Mesenchymal stem cell (in vitro differentiated cells and primary cell): Measurements from ENCODE around the gene ZNF598.

ENCODE experiments used
- DNase-seq: peaks from one replicate; pipeline ENCODE4 v3.0.0-alpha.2; 2013
- H2AFZ ChIP-seq: one replicate; pipeline ENCODE4 v1.6.1; 2013; ENCODE audit warnings: low read depth, mild to moderate bottlenecking, control low read depth, inconsistent platforms, low read length, moderate library complexity
- H2AK5ac ChIP-seq: 2 replicates; pipeline ENCODE4 v1.6.1; 2013; ENCODE audit warnings: low read length, moderate library complexity, mild to moderate bottlenecking, inconsistent platforms; ENCODE audit not compliant: severe bottlenecking
- H2BK120ac ChIP-seq: one replicate; pipeline ENCODE4 v1.6.1; 2013; ENCODE audit warnings: low read depth, mild to moderate bottlenecking, inconsistent platforms, low read length, moderate library complexity
- H2BK12ac ChIP-seq, 2 experiments: one replicate each; pipeline ENCODE4 v1.6.1; 2013; ENCODE audit warnings: inconsistent platforms in 2 of 2, low read length in 2 of 2, mild to moderate bottlenecking in 2 of 2, moderate library complexity in 2 of 2, control low read depth in 1 of 2
- H2BK15ac ChIP-seq: one replicate; pipeline ENCODE4 v1.6.1; 2013; ENCODE audit warnings: mild to moderate bottlenecking, low read depth, inconsistent platforms; ENCODE audit not compliant: poor library complexity, severe bottlenecking
- H2BK5ac ChIP-seq: 2 replicates; pipeline ENCODE4 v1.6.1; 2013; ENCODE audit warnings: low read depth, mild to moderate bottlenecking, low read length, control low read depth, inconsistent platforms; ENCODE audit not compliant: poor library complexity, severe bottlenecking
- H3K14ac ChIP-seq, 2 experiments: one replicate each; pipeline ENCODE4 v1.6.1; 2013; ENCODE audit warnings: inconsistent platforms in 2 of 2, low read length in 2 of 2, control low read depth in 1 of 2, mild to moderate bottlenecking in 1 of 2, moderate library complexity in 1 of 2
- H3K18ac ChIP-seq, 2 experiments: one replicate each; pipeline ENCODE4 v1.6.1; 2013; ENCODE audit warnings: inconsistent platforms in 2 of 2, low read length in 2 of 2, control low read depth in 1 of 2, low read depth in 1 of 2, mild to moderate bottlenecking in 1 of 2
- H3K23ac ChIP-seq, 2 experiments: one replicate each; pipeline ENCODE4 v1.6.1; 2013; ENCODE audit warnings: inconsistent platforms in 2 of 2, low read length in 2 of 2, mild to moderate bottlenecking in 2 of 2, moderate library complexity in 2 of 2, control low read depth in 1 of 2
- H3K27ac ChIP-seq: 2 replicates; pipeline ENCODE4 v1.5.1; 2013; ENCODE audit warnings: mild to moderate bottlenecking, moderate library complexity, low read length, control low read depth, inconsistent platforms; ENCODE audit not compliant: poor library complexity, severe bottlenecking
- H3K27me3 ChIP-seq, 2 experiments: 2 replicates each; pipeline versions ENCODE4 v1.6.1 to v1.7.0; 2013; ENCODE audit warnings: low read length in 2 of 2, mild to moderate bottlenecking in 2 of 2, moderate library complexity in 2 of 2, control low read depth in 1 of 2, inconsistent platforms in 1 of 2; ENCODE audit not compliant: control insufficient read depth in 1 of 2, insufficient read depth in 1 of 2
- H3K36me3 ChIP-seq, 2 experiments: 2 replicates each; pipeline versions ENCODE4 v1.6.1 to v1.7.0; 2013; ENCODE audit warnings: low read length in 2 of 2, control low read depth in 1 of 2, inconsistent platforms in 1 of 2, low read depth in 1 of 2, mild to moderate bottlenecking in 1 of 2; ENCODE audit not compliant: insufficient read depth in 2 of 2, control insufficient read depth in 1 of 2
- H3K4ac ChIP-seq, 2 experiments: one replicate each; pipeline ENCODE4 v1.6.1; 2013; ENCODE audit warnings: inconsistent platforms in 2 of 2, low read length in 2 of 2, mild to moderate bottlenecking in 2 of 2, moderate library complexity in 2 of 2, control low read depth in 1 of 2, low read depth in 1 of 2
- H3K4me1 ChIP-seq: 2 replicates; pipeline ENCODE4 v1.6.1; 2013; ENCODE audit warnings: low read depth, low read length, control low read depth; ENCODE audit not compliant: control insufficient read depth, insufficient read depth
- H3K4me2 ChIP-seq: 2 replicates; pipeline ENCODE4 v1.6.1; 2013; ENCODE audit warnings: low read length, mild to moderate bottlenecking, inconsistent platforms; ENCODE audit not compliant: poor library complexity, severe bottlenecking
- H3K4me3 ChIP-seq, 2 experiments: 2 replicates each; pipeline versions ENCODE4 v1.5.1 to v1.7.0; 2013; ENCODE audit warnings: low read length in 2 of 2, mild to moderate bottlenecking in 2 of 2, control low read depth in 1 of 2, low read depth in 1 of 2; ENCODE audit not compliant: insufficient read depth in 1 of 2
- H3K79me1 ChIP-seq: replicated peaks from 2 replicates; pipeline ENCODE4 v1.6.1; 2013; ENCODE audit warnings: mild to moderate bottlenecking, control low read depth, low read length, inconsistent platforms; ENCODE audit not compliant: poor library complexity, severe bottlenecking
- H3K9ac ChIP-seq: 2 replicates; pipeline ENCODE4 v1.7.0; 2013; ENCODE audit warnings: mild to moderate bottlenecking, low read length, moderate library complexity
- H3K9me3 ChIP-seq: 2 replicates; pipeline ENCODE4 v1.7.0; 2013; ENCODE audit warnings: mild to moderate bottlenecking, low read length; ENCODE audit not compliant: control insufficient read depth
- H4K8ac ChIP-seq: one replicate; pipeline ENCODE4 v1.6.1; 2013; ENCODE audit warnings: inconsistent platforms, mild to moderate bottlenecking, low read length, moderate library complexity
- H4K91ac ChIP-seq: one replicate; pipeline ENCODE4 v1.6.1; 2013; ENCODE audit warnings: mild to moderate bottlenecking, low read length, inconsistent platforms
- WGBS: methylation state at CpG from one replicate; pipeline ENCODE4 v1.1.7; 2013; ENCODE audit warnings: mixed read lengths; 5-methylcytosine and 5-hydroxymethylcytosine counted together

Gene ZNF598

GRCh38 chr16:1980030-1980769 is 29.4 kb downstream of the ZNF598 start:
- Histone ChIP-seq H3K4me3 (peak overlapping the region in 1 of 2 experiments; percentile 4), H2BK5ac (no peak overlapping the region), H2BK12ac (no peak overlapping the region), H2BK15ac (no peak overlapping the region), H3K23ac (no peak overlapping the region), H3K4me1 (peaks cover 28% of the 10 kb centered on the region), H3K4ac (no peak overlapping the region), H3K79me1 (peaks cover 7% of the 10 kb centered on the region), H2AK5ac (no peak overlapping the region), H3K18ac (no peak overlapping the region), H4K91ac (no peak overlapping the region), H3K9me3 (no peaks in the 10 kb centered on the region), H3K14ac (no peak overlapping the region), H3K27ac (no peak overlapping the region), H3K4me2 (no peak overlapping the region), H3K27me3 (peaks cover 35 to 41% of the 10 kb centered on the region in 2 experiments), H4K8ac (no peak overlapping the region), H2BK120ac (no peak overlapping the region), H2AFZ (no peak overlapping the region), H3K9ac (no peak overlapping the region), H3K36me3 (peaks cover 34 to 51% of the 10 kb centered on the region in 2 experiments)
- 20% methylated on average over 41 of the region's 53 CpGs for WGBS
- no peak for DNase-seq

GRCh38 chr16:1979271-1980029 is 30.2 kb downstream of the ZNF598 start:
- 16% methylated on average over 51 of the region's 70 CpGs for WGBS
- DNase-seq: no peak
- Histone ChIP-seq H2AK5ac (no peak overlapping the region), H3K18ac (no peak overlapping the region), H3K14ac (no peak overlapping the region), H2BK15ac (peak overlapping the region; percentile 33), H3K23ac (peak overlapping the region; percentile 22 to 23), H2BK12ac (no peak overlapping the region), H2BK120ac (no peak overlapping the region), H4K91ac (no peak overlapping the region), H4K8ac (no peak overlapping the region), H3K27me3 (peaks cover 35 to 41% of the 10 kb centered on the region in 2 experiments), H3K4me1 (peaks cover 28% of the 10 kb centered on the region), H3K4me3 (no peak overlapping the region), H3K36me3 (peaks cover 41 to 58% of the 10 kb centered on the region in 2 experiments), H3K79me1 (peaks cover 12% of the 10 kb centered on the region), H3K4me2 (no peak overlapping the region), H2AFZ (no peak overlapping the region), H2BK5ac (no peak overlapping the region), H3K27ac (no peak overlapping the region), H3K9me3 (no peaks in the 10 kb centered on the region), H3K4ac (no peak overlapping the region), H3K9ac (no peak overlapping the region)

GRCh38 chr16:1978476-1979120 is 31.0 kb downstream of the ZNF598 start:
- H2BK5ac ChIP-seq: no peak overlapping the region
- peaks cover 20% of the 10 kb centered on the region for H3K79me1 ChIP-seq
- H3K36me3 ChIP-seq: peaks cover 45 to 67% of the 10 kb centered on the region in 2 experiments
- H2BK120ac ChIP-seq: no peak overlapping the region
- no peak overlapping the region for H3K4ac ChIP-seq
- H4K91ac ChIP-seq: no peak overlapping the region
- H3K9me3 ChIP-seq: no peaks in the 10 kb centered on the region
- no peak overlapping the region for H3K4me3 ChIP-seq
- 78% methylated on average over 37 of the region's 37 CpGs for WGBS
- H2BK15ac ChIP-seq: no peak overlapping the region
- no peak overlapping the region for H3K18ac ChIP-seq
- no peak overlapping the region for H2AFZ ChIP-seq
- H3K4me1 ChIP-seq: peaks cover 29% of the 10 kb centered on the region
- no peak overlapping the region for H3K27ac ChIP-seq
- H4K8ac ChIP-seq: no peak overlapping the region
- no peak overlapping the region for H3K23ac ChIP-seq
- H3K14ac ChIP-seq: no peak overlapping the region
- DNase-seq: no peak
- no peak overlapping the region for H3K4me2 ChIP-seq
- peaks cover 35 to 41% of the 10 kb centered on the region in 2 experiments for H3K27me3 ChIP-seq
- no peak overlapping the region for H3K9ac ChIP-seq
- H2BK12ac ChIP-seq: no peak overlapping the region
- H2AK5ac ChIP-seq: no peak overlapping the region

GRCh38 chr16:1977875-1978268 is 31.7 kb downstream of the ZNF598 start:
- no peak overlapping the region for H3K18ac ChIP-seq
- no peak overlapping the region for H2BK12ac ChIP-seq
- no peak overlapping the region for H3K9ac ChIP-seq
- H2AFZ ChIP-seq: no peak overlapping the region
- no peak overlapping the region for H3K27ac ChIP-seq
- H3K36me3 ChIP-seq: peaks cover 45 to 67% of the 10 kb centered on the region in 2 experiments
- H3K14ac ChIP-seq: no peak overlapping the region
- no peak overlapping the region for H2AK5ac ChIP-seq
- H3K4me1 ChIP-seq: peaks cover 28% of the 10 kb centered on the region
- no peak overlapping the region for H2BK5ac ChIP-seq
- H2BK15ac ChIP-seq: no peak overlapping the region
- no peak overlapping the region for H4K91ac ChIP-seq
- no peak overlapping the region for H4K8ac ChIP-seq
- H3K9me3 ChIP-seq: no peaks in the 10 kb centered on the region
- H2BK120ac ChIP-seq: no peak overlapping the region
- peaks cover 32 to 37% of the 10 kb centered on the region in 2 experiments for H3K27me3 ChIP-seq
- DNase-seq: no peak
- over 99% methylated on average over 18 of the region's 18 CpGs for WGBS
- no peak overlapping the region for H3K23ac ChIP-seq
- no peak overlapping the region for H3K4ac ChIP-seq
- H3K4me2 ChIP-seq: no peak overlapping the region
- peaks cover 22% of the 10 kb centered on the region for H3K79me1 ChIP-seq
- H3K4me3 ChIP-seq: no peak overlapping the region
